Measurements from ENCODE around the gene TTYH2.

The TTYH2 gene

DNA sequence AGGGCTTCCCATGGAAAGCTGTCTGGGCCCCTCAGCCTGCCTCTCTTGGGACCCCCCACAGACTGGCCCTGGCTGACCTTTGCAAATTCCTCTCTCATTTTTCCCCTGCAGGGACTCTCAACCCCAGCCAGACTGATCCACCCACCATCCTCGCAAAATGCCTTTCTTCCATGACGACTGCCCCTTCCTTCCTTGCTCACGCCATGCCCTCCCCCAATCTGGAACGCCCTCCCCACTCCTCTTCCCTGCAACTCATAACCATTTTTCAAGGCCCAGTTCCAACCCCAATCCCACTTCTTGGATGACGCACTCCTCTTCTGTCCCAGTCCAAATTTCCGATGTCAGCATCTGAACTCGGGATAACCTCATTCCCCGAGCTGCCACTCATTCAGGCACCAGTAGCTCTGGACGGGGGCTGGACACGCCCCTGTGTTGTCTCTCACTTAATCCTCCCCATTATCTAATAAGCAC is 59.4 kb downstream of the TTYH2 start:
- H3K27me3 Mint-ChIP-seq (ENCODE audit: low read depth) = peaks cover 43% of the 10 kb centered on the region
- H3K4me3 Mint-ChIP-seq = peak overlapping the region in 2 of 3 experiments; percentile 1 to 8
- peaks cover 84% of the 10 kb centered on the region for H3K4me1 Mint-ChIP-seq
- no peaks in the 10 kb centered on the region for H3K9me3 Mint-ChIP-seq
- H3K36me3 Mint-ChIP-seq (ENCODE audit: low read depth) = no peaks in the 10 kb centered on the region
- H3K27ac Mint-ChIP-seq = peak overlapping the region; percentile 54 to 74 (median 54)
- TF ChIP-seq, protein P1, sequence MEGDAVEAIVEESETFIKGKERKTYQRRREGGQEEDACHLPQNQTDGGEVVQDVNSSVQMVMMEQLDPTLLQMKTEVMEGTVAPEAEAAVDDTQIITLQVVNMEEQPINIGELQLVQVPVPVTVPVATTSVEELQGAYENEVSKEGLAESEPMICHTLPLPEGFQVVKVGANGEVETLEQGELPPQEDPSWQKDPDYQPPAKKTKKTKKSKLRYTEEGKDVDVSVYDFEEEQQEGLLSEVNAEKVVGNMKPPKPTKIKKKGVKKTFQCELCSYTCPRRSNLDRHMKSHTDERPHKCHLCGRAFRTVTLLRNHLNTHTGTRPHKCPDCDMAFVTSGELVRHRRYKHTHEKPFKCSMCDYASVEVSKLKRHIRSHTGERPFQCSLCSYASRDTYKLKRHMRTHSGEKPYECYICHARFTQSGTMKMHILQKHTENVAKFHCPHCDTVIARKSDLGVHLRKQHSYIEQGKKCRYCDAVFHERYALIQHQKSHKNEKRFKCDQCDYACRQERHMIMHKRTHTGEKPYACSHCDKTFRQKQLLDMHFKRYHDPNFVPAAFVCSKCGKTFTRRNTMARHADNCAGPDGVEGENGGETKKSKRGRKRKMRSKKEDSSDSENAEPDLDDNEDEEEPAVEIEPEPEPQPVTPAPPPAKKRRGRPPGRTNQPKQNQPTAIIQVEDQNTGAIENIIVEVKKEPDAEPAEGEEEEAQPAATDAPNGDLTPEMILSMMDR (IDR thresholded peaks at IDR 0.05; ENCODE audit: unreplicated experiment in 3 of 3) = no peak

DNA sequence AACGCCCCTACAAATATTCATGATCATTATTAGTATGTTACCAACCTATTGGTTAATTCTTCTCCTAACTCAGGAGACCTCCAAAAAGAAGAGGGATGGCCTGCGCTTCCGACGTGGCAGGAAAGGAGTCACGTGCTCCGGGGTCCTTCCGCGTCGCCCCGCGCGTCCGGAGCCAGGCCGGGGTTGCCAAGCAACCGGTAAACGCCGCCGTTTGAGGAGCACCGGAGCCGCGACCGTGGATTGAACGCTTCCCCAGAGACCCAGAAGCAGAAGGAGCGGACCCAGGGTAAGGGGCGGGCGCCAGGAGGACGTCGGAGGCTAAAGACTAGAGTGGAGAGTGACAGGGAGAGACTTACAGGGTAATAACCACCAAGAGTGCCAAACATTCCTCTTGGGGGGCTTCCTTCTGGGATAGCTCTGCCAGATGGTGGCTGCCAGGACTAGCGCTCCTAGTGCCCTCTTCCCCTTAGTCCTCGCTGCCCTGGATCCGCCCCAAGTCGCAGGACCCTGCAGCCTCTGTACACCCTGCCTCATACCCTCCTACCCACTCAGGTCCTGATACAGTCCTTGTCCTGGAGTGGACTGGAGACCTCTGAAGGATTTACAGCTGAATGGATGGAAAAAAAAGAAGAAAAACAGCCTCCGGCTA is 60.8 kb downstream of the TTYH2 start, which contains the start of gene DNAI2:
Gene DNAI2, plus strand, starts transcription at position 175 of the 649 bp plus-strand sequence. CDS start 7,584 bp downstream, outside the sequence.
- Mint-ChIP-seq H3K27me3 (ENCODE audit: low read depth) (peaks cover 37% of the 10 kb centered on the region), H3K4me1 (peaks cover 71% of the 10 kb centered on the region), H3K4me3 (peak within 1 kb of the TSS; percentile 43 to 60 (median 59)), H3K9me3 (no peaks in the 10 kb centered on the region), H3K27ac (peak within 1 kb of the TSS; percentile 37 to 92 (median 68)), H3K36me3 (ENCODE audit: low read depth) (no peaks in the 10 kb centered on the region)
- TF ChIP-seq, protein P1 (IDR thresholded peaks at IDR 0.05; ENCODE audit: unreplicated experiment in 3 of 3) = no peak

DNA sequence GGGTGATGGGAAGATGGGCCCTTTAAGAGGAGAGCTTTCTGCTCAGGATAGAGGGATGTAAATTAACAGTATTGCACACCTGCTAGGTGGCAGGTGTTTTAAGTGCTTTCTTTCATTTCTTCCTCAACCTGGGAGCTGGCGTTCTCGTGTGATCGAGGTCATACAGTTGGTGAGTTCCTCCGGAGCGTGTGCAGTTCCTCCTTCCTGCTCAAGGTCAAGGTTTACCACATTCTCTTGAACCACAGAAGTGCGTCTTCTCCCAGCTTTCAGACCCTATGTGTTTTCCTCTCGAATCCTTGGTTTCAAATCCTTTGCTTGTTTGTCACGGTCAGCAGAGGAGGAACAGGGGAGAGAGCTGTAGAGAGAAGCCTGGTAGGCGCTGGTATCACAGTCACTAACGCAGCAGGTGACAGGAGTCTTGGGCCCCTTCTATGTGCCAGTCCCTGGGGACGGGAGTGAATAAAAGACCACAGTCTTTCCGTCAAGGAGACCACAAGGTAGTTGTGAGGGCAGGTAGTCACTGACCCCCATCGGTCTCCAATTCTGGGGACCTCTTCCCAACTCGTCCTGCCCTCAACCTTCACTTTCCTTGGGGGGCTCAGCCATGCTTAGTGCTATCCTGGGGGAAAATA is 61.5 kb downstream of the TTYH2 start:
- Mint-ChIP-seq H3K27me3 (ENCODE audit: low read depth) (peaks cover 35% of the 10 kb centered on the region), H3K4me1 (peaks cover 71% of the 10 kb centered on the region), H3K36me3 (ENCODE audit: low read depth) (no peaks in the 10 kb centered on the region), H3K27ac (peak overlapping the region; percentile 37 to 92 (median 68)), H3K9me3 (no peaks in the 10 kb centered on the region), H3K4me3 (peak overlapping the region in 1 of 3 experiments; percentile 34)
- TF ChIP-seq, protein P1 (IDR thresholded peaks at IDR 0.05; ENCODE audit: unreplicated experiment in 3 of 3) = no peak

DNA sequence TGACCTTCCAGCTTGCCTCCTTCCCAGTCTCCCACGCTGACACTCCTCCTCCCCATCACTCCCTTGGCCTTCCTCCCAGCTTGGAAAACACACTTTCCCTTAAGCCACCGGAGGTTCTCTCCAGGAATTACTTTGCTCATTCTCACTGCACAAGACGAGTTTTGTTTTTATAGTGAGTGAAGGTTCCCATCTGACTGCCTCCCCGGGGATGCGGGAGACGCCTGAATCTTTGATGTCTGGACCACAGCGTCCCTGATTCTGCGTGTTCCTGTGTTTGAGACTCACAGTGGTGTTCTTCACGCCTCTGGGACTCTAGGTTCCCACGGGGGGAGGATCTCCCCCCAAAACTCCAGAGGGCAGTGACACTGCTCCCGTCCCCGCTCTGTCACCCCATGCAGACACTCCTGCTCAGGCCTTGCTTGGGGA is 62.7 kb downstream of the TTYH2 start:
- Mint-ChIP-seq H3K27me3 (ENCODE audit: low read depth) (peaks cover 29% of the 10 kb centered on the region), H3K36me3 (ENCODE audit: low read depth) (no peaks in the 10 kb centered on the region), H3K4me3 (peak overlapping the region; percentile 35 to 66 (median 59)), H3K9me3 (no peaks in the 10 kb centered on the region), H3K4me1 (peaks cover 62% of the 10 kb centered on the region), H3K27ac (peak overlapping the region; percentile 84 to 92 (median 87))
- TF ChIP-seq, protein P1 (IDR thresholded peaks at IDR 0.05; ENCODE audit: unreplicated experiment in 3 of 3) = no peak

DNA sequence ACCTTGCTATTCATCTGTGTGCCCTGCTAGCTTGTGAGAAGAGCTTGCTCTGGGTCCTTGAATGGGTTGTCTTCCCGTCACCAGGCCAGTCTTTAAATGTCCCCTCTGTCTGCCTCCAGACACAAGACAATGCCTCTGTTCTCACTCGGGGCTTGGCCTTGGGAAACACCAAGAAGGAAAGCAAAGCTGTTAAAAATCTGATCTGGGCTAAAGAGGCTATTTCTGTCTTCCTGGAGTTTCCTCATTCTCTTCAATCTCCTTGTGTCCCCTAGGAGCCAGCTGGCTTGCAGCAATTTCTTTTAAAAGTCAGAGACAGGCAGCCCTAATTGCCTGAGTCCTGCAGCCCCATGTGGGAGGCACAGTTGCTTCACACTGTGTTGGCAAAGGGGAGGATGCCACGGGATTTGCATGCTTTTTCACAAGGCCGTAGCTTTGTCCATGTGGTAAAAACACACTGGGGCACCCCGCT is 63.2 kb downstream of the TTYH2 start:
- H3K4me3 Mint-ChIP-seq = peak overlapping the region; percentile 39 to 59 (median 41)
- peaks cover 29% of the 10 kb centered on the region for H3K27me3 Mint-ChIP-seq (ENCODE audit: low read depth)

More for the DNA sequence above, 63.2 kb downstream of the TTYH2 start:
- Mint-ChIP-seq H3K4me1 (peaks cover 57% of the 10 kb centered on the region), H3K36me3 (ENCODE audit: low read depth) (no peaks in the 10 kb centered on the region), H3K9me3 (no peaks in the 10 kb centered on the region), H3K27ac (peak overlapping the region; percentile 84 to 92 (median 87))
- TF ChIP-seq, protein P1 (IDR thresholded peaks at IDR 0.05; ENCODE audit: unreplicated experiment in 3 of 3) = no peak

Data from nephron (organoid).